ENCODE results near the gene LEFTY1. TPM values are rescaled to one million over a fixed set of nuclear protein-coding genes. Genes with fewer than 3 reads are reported as not detected.

Gene LEFTY1
- total and polyA plus RNA-seq, 9 donors: 0.43 to 5.1 (median 2.0) TPM

GRCh38 chr1:225882694-225883615 lies 6.0 kb downstream of the LEFTY1 start:
- DNase-seq: peak; percentile 60 to 80 (median 68)
- intact Hi-C loops (cut with DNase I): loop anchor here in 1 of 4 donors (10.0 kb wide), 1 partner anchor 108 kb away; the partner anchor contains the start of gene SRP9
- Histone ChIP-seq H3K9me3 (no peaks in the 10 kb centered on the region), H3K27me3 (no peaks in the 10 kb centered on the region), H3K4me1 (ENCODE audit: insufficient read depth) (peaks cover 15% of the 10 kb centered on the region), H3K36me3 (no peaks in the 10 kb centered on the region), H3K4me3 (peak overlapping the region; percentile 95), H3K27ac (peak overlapping the region; percentile 71 to 85)
- no peak for TF ChIP-seq CTCF (IDR thresholded peaks at IDR 0.05)
- no peak for TF ChIP-seq POLR2A (IDR thresholded peaks at IDR 0.05)
- TF ChIP-seq EP300 (IDR thresholded peaks at IDR 0.05): no peak
- 3 to 6% (median 3%) methylated on average over 54 to 63 of the region's 63 CpGs for WGBS, 3 donors

- H3K27ac ChIP-seq: peak within 1 kb of the TSS; percentile 71 to 85
- peak within 1 kb of the TSS; percentile 95 for H3K4me3 ChIP-seq
- H3K4me1 ChIP-seq (ENCODE audit: insufficient read depth): peaks cover 15% of the 10 kb centered on the region
- TF ChIP-seq CTCF (IDR thresholded peaks at IDR 0.05): peak; percentile 20 to 58 (median 58)
- no peak for TF ChIP-seq EP300 (IDR thresholded peaks at IDR 0.05)
- TF ChIP-seq POLR2A (IDR thresholded peaks at IDR 0.05): peak; percentile 41
- intact Hi-C loops (cut with DNase I): loop anchor here in 1 of 4 donors (10.0 kb wide), 1 partner anchor 107 kb away; the partner anchor contains the start of gene SRP9
- no peaks in the 10 kb centered on the region for H3K9me3 ChIP-seq
- no peaks in the 10 kb centered on the region for H3K36me3 ChIP-seq
- H3K27me3 ChIP-seq: no peaks in the 10 kb centered on the region
- peak; percentile 93 to 96 (median 94) for DNase-seq
- WGBS, 3 donors: 0 to 1% (median 0%) methylated on average over 50 to 64 of the region's 64 CpGs
Measured at GRCh38 chr1:225881959-225882693, 6.8 kb downstream of the LEFTY1 start, which contains the start of gene TMEM63A. TMEM63A (minus strand) TSS chr1:225882380; CDS start chr1:225877580, 4,800 bp downstream.

GRCh38 chr1:225881081-225881958 lies 7.6 kb downstream of the LEFTY1 start:
- H3K27ac ChIP-seq: peak overlapping the region; percentile 56 to 85
- TF ChIP-seq POLR2A (IDR thresholded peaks at IDR 0.05) (no peak), EP300 (IDR thresholded peaks at IDR 0.05) (no peak), CTCF (IDR thresholded peaks at IDR 0.05) (no peak)
- peak; percentile 54 to 74 (median 69) for DNase-seq
- intact Hi-C loops (cut with DNase I): loop anchor here in 1 of 4 donors (10.0 kb wide), 1 partner anchor 107 kb away; the partner anchor contains the start of gene SRP9
- 9 to 10% (median 10%) methylated on average over 24 to 25 of the region's 25 CpGs for WGBS, 3 donors
- H3K36me3 ChIP-seq: no peaks in the 10 kb centered on the region
- H3K27me3 ChIP-seq: no peaks in the 10 kb centered on the region
- peaks cover 15% of the 10 kb centered on the region for H3K4me1 ChIP-seq (ENCODE audit: insufficient read depth)
- no peaks in the 10 kb centered on the region for H3K9me3 ChIP-seq
- H3K4me3 ChIP-seq: peak overlapping the region; percentile 95
